Measurements from ENCODE around the gene STPG1.

DNA sequence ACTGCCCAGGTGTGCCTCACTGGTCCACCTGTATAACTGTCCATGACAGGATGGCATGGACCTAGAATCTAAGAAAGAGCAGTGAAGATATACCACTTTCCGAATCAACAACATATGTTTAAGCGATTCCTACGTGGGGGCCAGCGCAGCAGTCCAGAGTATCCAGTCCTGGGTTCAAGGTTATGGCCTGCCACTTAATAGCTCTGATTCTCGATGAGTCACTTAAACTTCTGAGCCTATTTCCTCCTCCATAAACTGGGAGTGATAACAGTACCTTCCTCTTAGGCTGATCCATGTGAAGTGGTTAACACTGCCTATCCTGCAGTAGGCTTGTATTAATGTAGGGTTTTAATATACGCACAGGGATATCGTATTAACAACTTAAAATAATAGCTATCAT lies 2.8 kb downstream of the STPG1 start:
- TF ChIP-seq, protein P1, sequence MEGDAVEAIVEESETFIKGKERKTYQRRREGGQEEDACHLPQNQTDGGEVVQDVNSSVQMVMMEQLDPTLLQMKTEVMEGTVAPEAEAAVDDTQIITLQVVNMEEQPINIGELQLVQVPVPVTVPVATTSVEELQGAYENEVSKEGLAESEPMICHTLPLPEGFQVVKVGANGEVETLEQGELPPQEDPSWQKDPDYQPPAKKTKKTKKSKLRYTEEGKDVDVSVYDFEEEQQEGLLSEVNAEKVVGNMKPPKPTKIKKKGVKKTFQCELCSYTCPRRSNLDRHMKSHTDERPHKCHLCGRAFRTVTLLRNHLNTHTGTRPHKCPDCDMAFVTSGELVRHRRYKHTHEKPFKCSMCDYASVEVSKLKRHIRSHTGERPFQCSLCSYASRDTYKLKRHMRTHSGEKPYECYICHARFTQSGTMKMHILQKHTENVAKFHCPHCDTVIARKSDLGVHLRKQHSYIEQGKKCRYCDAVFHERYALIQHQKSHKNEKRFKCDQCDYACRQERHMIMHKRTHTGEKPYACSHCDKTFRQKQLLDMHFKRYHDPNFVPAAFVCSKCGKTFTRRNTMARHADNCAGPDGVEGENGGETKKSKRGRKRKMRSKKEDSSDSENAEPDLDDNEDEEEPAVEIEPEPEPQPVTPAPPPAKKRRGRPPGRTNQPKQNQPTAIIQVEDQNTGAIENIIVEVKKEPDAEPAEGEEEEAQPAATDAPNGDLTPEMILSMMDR (IDR thresholded peaks at IDR 0.05; ENCODE audit: insufficient read depth, low read length, poor library complexity, severe bottlenecking): no peak
- TF ChIP-seq EZH2phosphoT487 (conservative IDR thresholded peaks at IDR 0.05; ENCODE audit: low read length): no peak

Measured in SU-DHL-6 (cell line).